ENCODE data around the gene TMEM192.
"Not testable (repeated sequence)": the region's sequence is repeated elsewhere in the genome, so short reads cannot be mapped to it uniquely, and the experiment has no call there.

Gene TMEM192

GRCh38 chr4:165112368-165113121, at the start of gene TMEM192:
TMEM192 (minus strand) TSS chr4:165112860; CDS start chr4:165112773, 87 bp downstream.
- DNase-seq (ENCODE audit: low read depth) = peak; percentile 74

- no peak for DNase-seq (ENCODE audit: low read depth)
Observed at GRCh38 chr4:165158762-165159161, 46.1 kb upstream of the TMEM192 start.

GRCh38 chr4:165156906-165157305, 44.2 kb upstream of the TMEM192 start:
- no peak for DNase-seq (ENCODE audit: low read depth)

- DNase-seq (ENCODE audit: low read depth) = no peak
Observed at GRCh38 chr4:165154482-165154881, 41.8 kb upstream of the TMEM192 start.

- DNase-seq (ENCODE audit: low read depth) = peak; percentile 10
Observed at GRCh38 chr4:165152527-165152926, 39.9 kb upstream of the TMEM192 start.

- DNase-seq (ENCODE audit: low read depth) = no peak
Observed at GRCh38 chr4:165151734-165152133, 39.1 kb upstream of the TMEM192 start.

GRCh38 chr4:165150545-165150944, 37.9 kb upstream of the TMEM192 start:
- DNase-seq (ENCODE audit: low read depth) = no peak

- no peak for DNase-seq (ENCODE audit: low read depth)
Observed at GRCh38 chr4:165138843-165139242, 26.2 kb upstream of the TMEM192 start.

- no peak for DNase-seq (ENCODE audit: low read depth)
Observed at GRCh38 chr4:165137205-165137604, 24.5 kb upstream of the TMEM192 start.

GRCh38 chr4:165136529-165136928, 23.9 kb upstream of the TMEM192 start:
- DNase-seq (ENCODE audit: low read depth) = no peak

- no peak for DNase-seq (ENCODE audit: low read depth)
Observed at GRCh38 chr4:165133150-165133549, 20.5 kb upstream of the TMEM192 start.

- DNase-seq (ENCODE audit: low read depth) = peak; percentile 32
Observed at GRCh38 chr4:165131247-165131832, 18.7 kb upstream of the TMEM192 start.

- no peak for DNase-seq (ENCODE audit: low read depth)
Observed at GRCh38 chr4:165129924-165130323, 17.3 kb upstream of the TMEM192 start.

- not testable (repeated sequence) for DNase-seq (ENCODE audit: low read depth)
Observed at GRCh38 chr4:165125869-165126499, 13.3 kb upstream of the TMEM192 start.

GRCh38 chr4:165124488-165124887, 11.8 kb upstream of the TMEM192 start:
- no peak for DNase-seq (ENCODE audit: low read depth)

- no peak for DNase-seq (ENCODE audit: low read depth)
Observed at GRCh38 chr4:165118256-165118909, 5.7 kb upstream of the TMEM192 start.

- no peak for DNase-seq (ENCODE audit: low read depth)
Observed at GRCh38 chr4:165115301-165115700, 2.6 kb upstream of the TMEM192 start.

GRCh38 chr4:165111906-165112367, 723 bp downstream of the TMEM192 start:
- DNase-seq (ENCODE audit: low read depth) = no peak

GRCh38 chr4:165106518-165106917, 6.1 kb downstream of the TMEM192 start:
- DNase-seq (ENCODE audit: low read depth) = no peak

- no peak for DNase-seq (ENCODE audit: low read depth)
Observed at GRCh38 chr4:165101641-165102040, 11.0 kb downstream of the TMEM192 start.

- peak; percentile 5 for DNase-seq (ENCODE audit: low read depth)
Observed at GRCh38 chr4:165096776-165097175, 15.9 kb downstream of the TMEM192 start.

- DNase-seq (ENCODE audit: low read depth) = no peak
Observed at GRCh38 chr4:165095291-165095690, 17.4 kb downstream of the TMEM192 start.

- no peak for DNase-seq (ENCODE audit: low read depth)
Observed at GRCh38 chr4:165094873-165095272, 17.8 kb downstream of the TMEM192 start.

All from GM04504 (cell line).